ENCODE data around the gene C3orf62.

Gene C3orf62

DNA sequence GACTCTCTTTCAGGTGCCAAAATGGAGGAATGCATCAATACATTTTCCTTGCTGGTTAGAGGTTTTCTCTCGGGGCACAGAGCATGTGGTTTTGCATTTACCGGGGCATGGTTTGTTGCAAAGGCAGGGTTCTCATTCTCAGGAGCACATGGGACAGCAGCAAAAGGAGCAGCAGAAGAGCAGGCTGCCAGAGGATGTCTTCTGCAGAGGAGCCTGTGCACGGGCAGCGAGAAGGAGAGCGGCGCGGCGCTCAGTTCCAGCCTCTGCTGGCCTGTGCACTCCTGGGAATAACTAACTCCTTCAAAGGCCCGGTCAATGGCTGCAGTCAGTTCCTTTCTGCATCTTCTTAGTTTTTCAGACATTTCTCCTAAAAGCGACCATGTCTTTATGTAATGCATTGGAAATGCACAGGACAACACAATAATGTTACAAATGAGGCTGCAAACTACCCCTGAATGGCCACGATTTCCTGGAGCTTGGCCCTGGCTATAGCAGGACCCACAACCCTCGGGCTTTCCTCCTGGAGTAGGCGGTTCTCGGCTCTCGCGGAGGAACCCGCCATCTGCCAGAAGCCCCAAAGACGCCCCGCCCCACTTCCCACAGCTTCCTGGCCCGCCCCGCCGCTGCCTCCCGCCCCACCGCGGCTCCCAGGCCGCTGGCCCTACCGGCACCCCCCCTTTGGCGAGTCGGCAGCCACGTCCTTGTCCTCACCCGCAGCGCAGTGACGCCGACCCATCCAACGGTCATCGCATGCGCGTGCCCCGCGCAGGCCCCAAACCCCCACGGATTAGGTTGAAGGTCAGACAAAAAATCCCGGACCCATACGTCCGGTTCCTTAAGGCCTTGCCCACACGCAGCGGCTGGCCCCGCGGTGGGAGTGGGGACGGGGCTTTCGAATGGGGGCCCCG lies at the start of gene C3orf62:
Gene C3orf62 (minus strand): TSS at position 758 of the 908 bp plus-strand sequence. CDS start 360 bp downstream, at position 398.
- DNase-seq = peak; percentile 87

DNA sequence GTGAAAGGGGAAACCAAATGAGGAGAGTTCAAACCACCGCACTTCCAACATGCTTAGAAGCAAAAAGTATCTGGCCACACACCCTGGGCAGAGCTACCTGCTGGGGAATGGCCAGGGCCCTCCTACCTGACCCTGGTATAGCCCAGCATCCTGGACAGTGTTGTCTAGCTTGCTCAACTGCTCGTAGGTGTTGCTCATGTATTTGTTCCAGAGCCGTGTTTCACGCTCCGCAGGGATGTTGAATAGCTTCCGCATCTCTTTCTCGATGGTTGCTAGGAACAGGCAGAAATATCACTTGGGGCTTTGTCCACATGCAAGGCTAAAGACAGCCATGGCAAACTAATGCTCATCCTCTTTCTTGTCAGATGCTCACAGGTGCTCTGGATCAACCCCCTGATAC lies 47.7 kb upstream of the C3orf62 start:
- no peak for DNase-seq

DNA sequence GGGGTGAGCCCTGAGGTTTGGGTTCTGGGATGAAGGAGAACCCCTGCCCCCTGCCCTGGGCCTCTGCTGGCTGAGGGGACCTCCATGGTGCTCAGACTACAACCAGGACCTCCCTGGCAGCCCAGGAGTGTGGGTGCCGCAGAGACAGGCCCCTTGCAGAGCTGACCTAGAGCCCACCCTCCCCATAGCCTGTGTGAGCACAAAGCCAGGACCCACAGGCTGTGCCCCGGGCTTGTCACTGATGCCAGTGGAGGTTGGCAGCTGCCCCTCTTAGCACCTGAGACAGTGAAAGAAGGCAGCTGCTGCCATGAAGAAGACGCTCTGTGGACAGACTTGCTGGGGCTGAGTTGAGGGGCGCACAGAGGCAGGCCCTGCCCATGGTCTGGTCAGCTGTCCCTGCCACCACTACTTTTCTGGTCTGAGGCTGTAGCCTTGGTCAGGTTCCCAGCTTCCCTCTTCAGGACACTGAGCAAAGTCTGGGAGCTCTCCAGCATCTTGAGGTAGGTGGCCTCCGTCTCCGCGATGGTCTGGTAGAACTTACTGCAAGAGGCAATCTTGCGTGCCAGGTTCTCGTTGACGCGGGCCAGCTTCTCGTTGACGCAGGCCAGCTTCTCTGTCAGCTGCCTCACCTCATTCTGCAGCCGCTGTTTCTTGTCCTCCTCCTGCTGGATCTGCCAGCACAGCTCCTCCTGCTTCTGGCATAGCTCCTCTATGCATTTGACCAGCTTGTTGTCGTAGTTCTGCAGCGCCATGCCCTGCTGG lies 39.8 kb upstream of the C3orf62 start:
- no peak for DNase-seq

DNA sequence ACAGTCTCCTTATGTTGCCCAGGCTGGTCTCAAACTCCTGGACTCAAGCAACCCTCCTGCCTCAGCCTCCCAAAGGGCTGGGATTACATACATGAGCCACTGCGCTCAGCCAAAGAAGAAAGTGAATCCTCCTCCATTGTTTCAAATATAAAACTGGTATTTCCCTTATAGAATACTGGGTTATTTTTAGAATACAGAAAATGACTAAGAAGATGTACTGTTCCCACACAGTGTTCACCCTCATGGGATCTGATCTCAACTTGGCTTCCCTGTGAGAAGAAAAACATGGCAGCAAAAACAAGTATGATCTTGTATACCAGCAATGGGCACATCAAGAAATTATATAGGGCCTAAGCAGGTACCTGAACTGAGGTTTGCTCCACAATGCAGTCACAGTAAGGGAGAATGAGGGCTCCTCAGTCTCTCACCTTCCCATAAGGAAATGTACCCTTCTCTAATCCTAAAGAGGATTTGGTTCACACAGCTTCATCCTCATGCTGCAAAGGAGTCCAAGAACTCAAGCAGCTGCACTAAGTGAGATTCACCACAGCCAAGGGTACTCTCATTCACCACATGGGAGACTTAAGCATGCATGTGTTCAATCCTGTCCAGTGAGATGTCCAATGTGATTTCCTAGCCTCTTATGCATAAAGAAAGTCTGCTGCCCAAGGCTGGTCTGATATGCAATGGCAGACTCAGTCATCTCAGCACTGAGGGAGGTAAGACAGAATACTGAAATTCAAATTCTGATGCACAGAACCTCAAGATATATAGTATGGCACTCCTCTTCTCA lies 37.1 kb upstream of the C3orf62 start:
- no peak for DNase-seq

DNA sequence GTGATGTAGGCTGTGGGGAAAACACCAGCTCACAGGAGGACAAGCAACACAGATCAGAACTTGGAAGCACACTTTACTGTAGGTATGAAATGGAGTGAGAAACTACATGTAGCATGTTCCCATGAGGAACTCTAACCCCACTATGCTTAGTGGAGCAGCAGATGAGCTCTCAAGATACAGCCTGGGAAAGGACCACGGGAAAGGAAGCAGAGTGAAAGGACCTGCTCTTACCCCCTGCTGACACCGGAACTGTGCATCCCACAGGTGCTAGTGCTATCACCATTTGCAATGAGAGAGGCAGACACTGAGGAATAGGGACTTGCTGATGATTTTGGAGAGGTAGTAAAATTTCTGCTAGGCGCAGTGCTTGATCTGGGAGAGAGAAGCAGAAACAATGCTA lies 34.3 kb upstream of the C3orf62 start:
- DNase-seq = no peak

DNA sequence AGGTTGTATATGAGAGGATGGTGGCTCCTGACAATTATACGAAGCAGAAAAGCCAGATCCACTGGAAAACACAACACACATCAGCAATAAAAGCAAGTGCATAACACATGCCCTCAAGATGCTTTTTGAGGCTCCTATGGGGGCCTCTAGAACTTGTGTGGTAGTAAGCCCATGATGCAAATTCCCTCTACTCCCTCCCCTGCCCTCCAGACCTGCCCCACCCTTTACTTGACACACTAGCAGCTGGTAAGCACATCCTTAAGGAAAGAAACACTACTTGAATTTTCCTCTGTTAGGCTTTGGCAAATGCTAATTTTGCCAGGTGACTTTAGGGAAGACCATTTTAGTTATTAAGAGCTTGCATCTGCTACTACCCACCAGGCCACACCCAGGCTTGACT lies 33.6 kb upstream of the C3orf62 start:
- DNase-seq = no peak

DNA sequence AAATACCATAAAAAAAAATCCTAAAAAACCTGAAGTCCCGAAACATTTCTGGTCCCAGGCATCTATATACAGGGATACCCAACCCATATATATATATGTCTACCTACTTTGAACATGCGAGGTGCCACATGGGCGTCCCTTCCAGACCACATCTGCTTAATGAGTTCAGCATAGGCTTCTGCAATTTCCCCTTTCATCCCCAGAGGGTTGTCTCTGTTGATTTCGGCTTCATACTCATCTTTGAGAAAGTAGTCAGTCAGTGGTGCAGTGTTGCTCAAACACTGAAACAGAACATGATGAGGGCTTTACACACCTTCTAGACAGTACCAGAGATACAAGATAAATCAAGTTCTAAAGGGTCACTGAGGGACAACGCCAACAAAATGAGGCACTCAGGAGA lies 28.6 kb upstream of the C3orf62 start:
- DNase-seq = no peak

DNA sequence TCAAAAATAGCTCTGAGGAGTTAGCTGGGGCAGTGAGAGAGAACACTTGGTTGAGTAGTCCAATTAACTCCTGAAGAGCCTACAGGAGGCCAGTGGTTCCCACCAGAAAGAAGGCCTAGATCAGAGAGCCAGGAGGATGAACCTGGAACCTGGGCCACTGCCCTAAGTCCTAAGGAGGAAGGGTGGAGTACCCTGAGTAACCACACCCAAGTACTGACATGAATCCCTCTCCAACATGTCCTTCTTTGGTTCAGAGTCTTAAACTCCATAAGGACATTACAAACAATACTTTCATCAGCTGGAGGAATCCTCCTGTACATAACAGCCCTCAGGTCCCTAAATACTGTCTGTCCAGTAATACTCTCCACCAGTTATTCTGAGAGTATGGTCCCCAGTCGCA lies 25.6 kb upstream of the C3orf62 start:
- no peak for DNase-seq

DNA sequence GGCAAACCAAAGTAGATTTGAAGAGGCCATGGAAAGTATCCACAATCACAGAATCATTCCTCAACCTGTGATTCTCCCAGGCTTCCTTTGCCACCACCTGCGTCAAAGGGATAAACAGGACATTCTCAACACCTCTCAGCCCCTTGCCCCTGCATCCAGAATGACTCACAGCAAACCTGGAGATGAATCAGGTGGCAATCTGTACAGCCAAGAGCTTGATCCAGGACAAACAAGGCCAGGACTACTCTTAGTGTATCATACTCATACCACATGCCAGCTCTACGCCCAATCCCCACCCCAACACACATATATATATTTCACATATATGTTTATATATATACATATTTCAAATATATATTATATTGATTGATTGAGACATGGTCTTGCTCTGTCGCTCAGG lies 23.6 kb upstream of the C3orf62 start:
- DNase-seq = no peak

DNA sequence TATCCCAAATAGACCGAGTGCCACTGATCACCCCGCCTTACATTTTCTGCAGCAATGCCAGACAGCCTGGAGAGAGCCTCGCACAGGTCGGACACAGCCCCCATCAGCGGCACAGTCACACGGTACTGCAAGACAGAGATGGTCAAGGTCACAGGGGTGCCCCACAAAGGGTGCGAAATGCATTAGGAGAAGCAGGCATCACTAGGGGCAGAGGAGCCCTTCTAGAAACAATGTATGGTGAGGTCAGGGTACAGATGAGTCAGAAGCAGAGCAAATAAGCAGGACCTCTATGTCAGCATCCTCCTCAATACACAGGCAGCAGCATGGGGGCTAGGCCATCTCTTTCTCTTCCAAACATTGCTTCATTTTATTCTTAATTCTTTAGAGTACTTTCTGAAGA lies 21.5 kb upstream of the C3orf62 start:
- no peak for DNase-seq

DNA sequence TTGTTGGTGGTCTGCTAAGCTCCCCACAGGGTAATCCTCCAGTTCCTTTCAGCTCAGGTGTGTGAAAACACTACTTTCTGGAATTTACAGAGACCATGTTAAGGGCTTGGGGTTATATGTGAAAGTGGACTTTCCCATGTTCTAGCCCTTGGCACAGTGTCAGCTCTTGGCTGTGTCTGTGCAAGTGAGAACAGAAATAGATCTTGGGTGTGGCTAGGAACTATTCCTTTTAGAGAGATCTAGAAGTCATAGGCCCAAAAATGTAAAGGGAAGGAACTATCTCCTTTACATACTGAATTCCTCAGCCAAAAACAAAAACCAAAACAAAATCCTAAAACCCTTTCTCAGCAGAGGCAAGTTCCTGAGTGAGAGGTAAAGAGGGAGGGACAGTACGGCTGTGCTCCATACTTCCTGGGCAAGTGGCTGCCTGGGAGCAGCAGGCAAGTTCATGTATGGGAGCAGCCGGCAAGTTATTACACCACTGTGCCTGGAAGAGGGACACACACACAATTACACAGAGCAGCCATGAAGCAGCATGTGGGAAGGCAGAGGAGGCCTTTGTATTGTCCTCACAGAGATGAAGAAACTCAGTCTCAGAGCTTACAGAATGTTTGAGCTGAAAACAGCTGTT lies 19.9 kb upstream of the C3orf62 start:
- no peak for DNase-seq

DNA sequence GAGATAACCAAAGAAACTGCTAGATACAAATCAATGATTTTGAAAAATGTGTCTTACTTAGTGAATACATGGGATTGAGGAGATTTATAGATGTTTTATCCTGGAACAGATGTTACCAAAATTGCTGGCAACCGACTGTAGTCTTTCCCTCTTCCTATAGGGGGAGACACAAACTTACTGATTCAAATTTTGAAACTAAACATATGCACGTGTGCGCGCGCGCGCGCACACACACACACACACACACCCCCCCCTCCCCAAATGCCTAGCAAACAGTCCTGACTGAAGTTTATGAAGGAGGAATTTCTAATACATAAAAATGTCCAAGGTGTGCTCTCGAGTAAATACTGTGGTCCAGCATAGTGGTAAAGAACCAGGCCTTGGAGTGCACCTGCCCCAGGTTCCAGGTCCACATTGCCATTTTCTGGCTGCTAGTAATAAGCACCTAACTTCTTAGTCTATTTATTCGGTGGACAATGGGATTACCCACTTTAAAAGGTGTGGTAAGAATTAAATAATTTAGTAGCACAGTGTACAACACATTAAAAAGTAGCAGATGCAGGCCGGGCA lies 18.5 kb upstream of the C3orf62 start:
- DNase-seq = peak; percentile 49

DNA sequence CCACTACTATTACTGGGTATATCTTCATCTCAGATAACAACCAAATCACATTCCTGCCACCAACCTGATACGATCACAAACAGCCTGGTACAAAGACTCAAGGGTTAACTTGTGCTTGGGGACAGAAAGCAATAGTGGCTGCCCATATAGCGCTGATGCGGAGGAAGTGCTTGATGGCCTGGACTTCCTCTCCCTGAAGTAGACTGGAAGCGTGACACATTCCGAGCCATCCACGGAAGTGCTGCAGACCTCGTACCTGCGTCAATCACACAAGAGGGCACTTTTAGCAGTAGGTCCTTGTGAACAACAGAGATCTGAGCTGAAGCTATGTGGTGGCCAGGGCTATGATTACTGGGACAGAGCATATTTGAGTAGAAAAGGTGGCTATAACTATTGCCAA lies 17.3 kb upstream of the C3orf62 start:
- no peak for DNase-seq

DNA sequence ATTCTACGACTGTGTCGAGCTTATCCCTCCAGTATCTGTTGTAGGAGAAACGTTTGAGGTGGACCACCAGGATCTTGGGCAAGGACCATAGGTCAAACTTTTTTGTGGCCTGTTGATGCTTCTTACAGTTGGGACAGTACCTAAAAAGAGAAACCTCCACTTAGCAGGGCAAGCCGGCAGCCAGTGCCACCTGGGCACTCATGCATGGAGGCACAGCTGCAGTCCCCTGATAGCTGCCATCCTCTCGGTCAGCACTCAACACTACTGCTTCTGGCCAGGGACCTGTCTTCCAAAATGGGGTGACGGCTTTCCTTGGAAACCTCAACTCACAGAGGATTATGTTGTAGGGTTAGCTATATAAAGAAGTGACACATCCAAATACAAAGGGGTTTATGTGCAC lies 7.0 kb upstream of the C3orf62 start:
- no peak for DNase-seq

DNA sequence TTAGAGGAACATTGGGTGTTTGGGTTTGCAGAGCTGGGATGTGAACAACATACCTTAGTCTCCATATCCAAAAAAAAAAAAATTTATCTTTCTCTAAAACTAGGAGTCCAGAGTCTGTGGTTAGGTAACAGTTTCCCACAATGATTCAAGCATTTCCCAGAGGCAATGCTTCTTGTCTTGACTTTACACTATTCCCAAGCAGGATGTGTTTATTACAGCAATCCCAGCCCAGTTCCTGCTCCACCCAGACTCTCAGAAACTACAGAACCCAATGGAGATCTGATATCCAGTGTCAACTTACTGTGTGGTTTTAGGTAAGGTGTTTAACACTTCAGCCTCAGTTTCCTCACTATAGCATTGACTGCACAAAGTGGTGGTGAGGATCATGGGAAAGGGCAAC lies 2.3 kb upstream of the C3orf62 start:
- no peak for DNase-seq

DNA sequence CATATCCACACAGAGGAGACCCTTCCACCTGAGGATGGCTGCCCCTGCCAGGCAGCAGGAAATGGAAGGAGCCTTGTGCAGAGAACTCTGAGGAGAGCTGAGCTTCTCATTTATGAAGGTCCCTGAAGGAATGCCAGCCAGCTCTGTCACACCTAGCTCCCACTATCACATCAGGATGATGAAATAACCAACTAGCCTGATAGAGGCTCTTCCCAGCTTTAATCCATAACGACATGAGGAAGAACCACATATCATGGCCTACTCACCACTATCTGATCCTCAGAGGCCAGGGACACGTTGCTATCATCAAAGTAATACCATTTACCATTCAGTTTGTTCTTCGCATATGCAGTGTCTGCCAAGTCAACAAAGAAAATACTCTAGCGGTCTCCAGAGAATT lies 1.5 kb upstream of the C3orf62 start:
- no peak for DNase-seq

DNA sequence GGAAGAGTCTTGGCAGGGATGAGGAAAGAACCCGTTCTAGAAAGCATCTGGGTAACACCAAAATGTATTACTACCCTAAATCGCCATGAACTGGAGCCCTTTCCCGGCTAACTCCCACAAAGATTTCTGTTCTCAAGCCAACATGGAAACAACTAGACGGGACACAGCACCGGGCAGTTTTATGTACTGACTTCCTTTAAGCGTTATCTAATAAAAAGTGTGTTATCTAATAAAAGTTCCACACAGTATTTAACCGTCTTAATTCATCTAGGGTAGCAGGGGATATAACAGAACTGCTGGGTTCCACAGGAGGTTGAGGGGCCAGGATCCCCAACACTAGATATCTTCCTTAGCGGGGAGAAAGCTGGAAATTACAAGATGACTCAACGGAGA lies 347 bp upstream of the C3orf62 start:
- no peak for DNase-seq

DNA sequence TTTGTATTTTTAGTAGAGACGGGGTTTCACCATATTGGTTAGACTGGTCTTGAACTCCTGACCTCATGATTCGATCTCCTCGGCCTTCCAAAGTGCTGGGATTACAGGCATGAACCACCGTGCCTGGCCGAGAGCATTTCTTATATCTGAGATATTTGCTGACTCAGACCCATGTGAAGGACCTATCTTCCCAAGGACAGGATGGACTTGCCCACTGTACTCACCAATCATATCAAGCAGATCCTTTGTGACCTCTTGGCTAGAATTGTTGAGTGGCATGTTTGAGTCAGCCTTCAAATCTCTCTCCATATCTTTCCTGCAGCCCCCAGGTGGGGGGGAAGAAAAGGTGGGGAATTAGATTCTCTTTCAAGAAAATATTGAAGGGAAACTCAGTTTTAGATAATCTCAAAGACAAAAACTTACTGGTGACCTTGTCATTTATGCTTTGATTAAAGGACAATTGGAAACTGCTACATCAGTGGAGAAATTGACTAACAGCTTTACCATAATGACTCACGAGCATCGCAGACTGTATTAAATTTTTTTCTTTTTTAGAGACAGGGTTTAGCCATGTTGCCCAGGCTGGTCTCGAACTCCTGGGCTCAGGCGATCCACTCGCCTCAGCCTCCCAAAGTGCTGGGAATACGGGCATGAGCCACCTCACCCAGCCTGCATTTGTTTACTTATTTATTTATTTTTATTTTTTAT lies 3.1 kb downstream of the C3orf62 start:
- DNase-seq = no peak

DNA sequence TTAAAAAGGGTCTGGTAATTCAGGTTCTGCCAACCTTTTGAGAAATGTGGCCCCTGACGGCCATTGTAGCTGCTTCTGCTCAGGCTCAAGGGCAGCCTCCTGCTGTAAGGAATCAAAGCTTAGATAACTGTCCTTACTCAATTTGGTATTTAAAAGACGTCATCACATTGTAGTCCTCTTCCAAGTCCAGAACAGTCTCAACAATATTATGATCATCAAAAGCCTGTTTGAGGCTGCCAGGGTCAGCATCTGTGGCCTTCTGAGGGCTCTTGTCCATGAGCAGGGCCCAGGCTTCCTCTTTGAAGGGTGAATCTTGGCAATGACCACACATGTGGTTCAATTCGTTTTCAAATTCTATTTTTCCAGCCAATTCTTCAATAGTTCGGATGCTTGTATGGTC lies 6.0 kb downstream of the C3orf62 start:
- DNase-seq = no peak

DNA sequence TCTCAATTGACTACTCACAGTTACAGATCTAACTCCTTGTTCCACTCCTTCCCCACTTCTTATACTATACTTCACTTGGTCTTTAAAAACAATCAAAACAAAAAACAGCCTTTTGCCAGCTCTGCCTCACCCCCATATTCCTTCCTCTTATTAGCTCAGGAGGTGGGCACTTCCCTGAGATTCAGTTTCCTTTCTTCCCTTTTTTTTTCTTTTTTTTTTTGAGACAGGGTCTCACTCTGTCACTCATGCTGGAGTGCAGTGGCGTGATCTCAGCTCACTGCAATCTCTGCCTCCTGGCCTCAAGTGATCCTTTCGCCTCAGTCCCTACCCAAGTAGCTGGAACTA lies 6.9 kb downstream of the C3orf62 start:
- DNase-seq = no peak

DNA sequence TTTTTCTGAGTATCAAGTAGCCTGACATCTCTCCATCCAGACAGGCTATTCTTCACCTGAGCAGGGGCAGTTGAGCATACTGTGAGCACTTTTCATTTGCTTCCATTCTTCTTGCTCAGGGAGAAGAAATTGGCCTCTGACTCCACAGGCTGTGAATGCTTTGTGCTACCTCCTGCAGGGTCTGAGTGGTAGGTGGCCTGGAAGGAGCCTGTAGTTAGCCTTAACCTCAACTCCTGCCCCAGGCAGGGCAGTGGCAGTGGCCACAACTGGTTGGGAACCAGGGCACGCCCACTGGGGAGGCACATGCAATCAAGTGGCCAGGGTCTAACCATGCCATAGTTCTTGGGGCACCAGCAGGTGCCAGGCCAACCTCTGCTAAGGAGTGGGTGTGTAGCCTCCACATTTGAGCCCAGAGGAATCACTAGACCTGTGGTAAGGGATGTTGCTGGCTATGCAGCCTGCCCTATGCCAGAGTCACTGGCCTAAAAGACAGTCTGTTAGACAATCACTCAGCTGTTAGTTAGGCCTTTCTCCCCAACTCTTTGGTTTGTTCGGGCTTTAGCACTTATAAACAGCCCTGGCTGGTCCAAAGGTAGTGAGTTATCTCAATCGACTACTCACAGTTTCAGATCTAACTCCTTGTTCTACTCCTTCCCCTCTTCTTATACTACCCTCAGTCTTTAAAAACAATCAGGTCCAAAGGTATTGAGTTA lies 7.4 kb downstream of the C3orf62 start:
- DNase-seq = no peak

Data from activated CD4-positive, alpha-beta T cell treated with anti-CD3 and anti-CD28 coated beads for 48 hours (primary cell).